SHP77 treated with DMSO at 0.1 percent for 48 hours (cell line): ENCODE results near the gene SCAMP4.

Experiments used
- DNase-seq: peaks from one replicate; lab custom pipeline; 2025; lab: John Stamatoyannopoulos, UW

Gene SCAMP4

DNA sequence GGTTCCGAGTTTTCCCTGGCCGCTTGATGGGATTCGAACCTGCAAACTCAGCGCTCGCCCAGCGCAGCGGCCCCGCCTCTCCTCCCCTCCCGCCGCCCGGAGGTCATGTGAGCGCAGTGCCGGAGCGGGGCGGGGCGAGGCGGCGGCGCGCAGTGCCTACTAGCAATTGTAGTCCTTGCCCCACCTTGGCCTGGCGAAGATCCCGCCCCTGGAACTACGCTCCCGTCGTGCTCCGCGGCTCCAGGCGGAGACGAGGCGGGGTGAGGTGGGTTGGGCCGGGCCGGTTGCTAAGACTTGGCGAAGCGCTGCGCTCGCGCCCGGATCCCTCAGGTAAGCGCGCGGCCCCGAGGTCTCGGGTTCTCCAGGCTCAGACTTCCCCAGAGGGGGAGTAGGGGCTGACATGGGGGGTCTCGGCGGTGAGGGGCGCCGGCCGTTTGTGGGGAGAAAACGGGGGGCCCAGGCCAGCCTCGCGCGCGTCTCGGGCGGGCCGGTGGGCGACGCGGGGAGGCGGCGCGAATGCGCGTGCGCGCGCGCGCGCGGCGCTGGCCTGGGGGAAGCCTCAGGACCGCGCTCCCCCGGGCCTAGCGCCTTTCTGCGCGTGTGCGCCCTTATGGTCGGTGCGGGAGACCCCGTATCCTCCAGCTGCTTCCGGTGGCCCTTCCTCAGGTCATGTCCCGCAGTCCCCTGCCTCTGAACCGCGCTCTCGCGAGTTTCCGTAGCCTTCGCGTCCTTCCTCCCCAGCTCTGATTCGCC is at the start of gene SCAMP4, which contains the start of gene ADAT3:
TSS of gene SCAMP4 (plus strand) at position 290 of the 753 bp plus-strand sequence. CDS start 9,621 bp downstream, outside the sequence.
TSS of gene ADAT3 (plus strand) at position 290 of the 753 bp plus-strand sequence. CDS start 6,649 bp downstream, outside the sequence.
- peak; percentile 93 for DNase-seq

GRCh38 chr19:1855828-1856255 is 49.4 kb upstream of the SCAMP4 start:
- DNase-seq, result no peak

DNA sequence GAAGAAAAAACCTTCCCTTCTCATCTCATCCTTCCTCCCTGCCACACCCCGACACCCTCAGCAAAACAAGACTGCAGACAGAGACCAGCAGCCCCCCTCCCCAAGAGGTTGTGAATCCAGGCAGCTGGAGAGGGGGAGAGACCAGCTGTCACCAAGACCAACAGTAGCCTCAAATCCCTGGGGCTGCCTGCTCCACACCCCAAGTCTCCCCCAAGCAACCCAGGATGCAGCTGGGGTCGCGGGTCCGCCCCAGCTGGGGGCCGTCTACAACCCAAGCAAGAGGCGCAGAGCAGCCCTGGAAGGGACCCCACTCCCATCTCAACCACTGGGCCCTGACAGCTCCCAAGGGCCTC is 48.9 kb upstream of the SCAMP4 start:
- DNase-seq, result no peak

- no peak for DNase-seq
Measured at GRCh38 chr19:1856698-1857603, 48.2 kb upstream of the SCAMP4 start.

DNA sequence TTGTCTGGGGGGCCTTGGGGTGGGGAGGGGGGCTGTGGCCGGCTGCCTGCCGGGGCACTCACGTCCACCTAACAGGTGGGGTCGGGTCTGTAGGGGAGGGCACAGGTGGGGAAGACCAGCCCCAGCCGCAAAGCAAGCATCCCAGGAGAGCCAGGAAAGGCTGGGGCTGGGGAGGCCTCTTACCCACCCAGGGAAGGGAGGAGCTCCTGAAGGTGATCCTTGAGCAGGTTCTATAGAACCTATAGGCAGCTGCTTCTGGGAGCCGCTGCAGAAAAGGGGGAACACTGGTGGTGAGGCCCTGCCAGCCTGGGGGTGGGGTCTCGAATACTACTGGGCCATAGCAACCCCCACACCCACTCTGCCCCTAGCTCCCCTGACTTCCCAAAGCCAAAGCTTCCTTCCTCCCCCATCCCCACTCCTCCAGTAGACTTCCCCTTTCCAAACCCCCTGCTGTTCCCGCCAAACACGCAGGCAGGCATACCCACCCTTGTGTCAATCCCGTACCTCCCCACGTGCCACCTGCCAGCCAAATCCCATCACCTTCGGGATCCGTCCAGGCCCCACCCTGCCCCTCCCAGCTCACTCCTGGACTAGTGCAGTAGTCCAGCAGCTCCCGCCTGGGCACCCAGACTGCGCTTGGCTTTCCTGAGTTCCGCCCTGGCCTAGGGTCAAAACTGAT is 47.4 kb upstream of the SCAMP4 start:
- DNase-seq, result no peak

DNA sequence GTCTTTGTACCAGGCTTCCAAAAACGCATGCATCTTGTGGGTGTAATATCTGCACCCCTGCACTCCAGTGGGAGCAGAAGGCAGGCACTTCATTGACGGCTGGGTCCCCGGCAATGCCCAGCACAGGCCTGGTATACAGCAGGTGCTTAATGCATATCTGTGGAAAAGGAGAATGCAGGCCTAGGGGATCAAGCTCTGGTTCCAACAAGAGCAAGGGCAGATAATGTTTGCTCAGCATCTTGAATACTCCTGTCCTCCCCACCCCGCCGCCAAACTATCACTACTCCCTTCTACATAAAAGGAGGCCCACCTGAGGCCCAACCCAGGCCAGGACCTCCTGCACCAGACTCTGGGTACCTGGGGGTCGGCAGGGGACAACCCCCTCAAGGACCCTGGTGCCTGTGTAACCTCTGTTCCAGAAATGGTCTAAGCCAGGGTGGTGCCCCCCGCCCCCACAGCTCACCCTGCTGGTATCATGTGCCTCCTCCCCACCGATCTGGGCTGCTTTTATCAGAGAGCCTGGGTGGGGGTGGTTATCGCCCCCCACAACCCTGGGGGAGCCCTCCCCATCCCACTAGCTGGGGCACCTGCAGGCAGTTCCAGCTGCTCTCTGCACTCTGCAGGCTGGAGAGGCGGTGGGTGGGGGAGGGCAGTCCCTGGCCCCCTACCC is 46.7 kb upstream of the SCAMP4 start:
- no peak for DNase-seq

- no peak for DNase-seq
Measured at GRCh38 chr19:1859331-1859781, 45.8 kb upstream of the SCAMP4 start.

GRCh38 chr19:1860042-1860775 is 45.0 kb upstream of the SCAMP4 start:
- DNase-seq, result no peak

- DNase-seq, result no peak
Measured at GRCh38 chr19:1860821-1861598, 44.2 kb upstream of the SCAMP4 start.

DNA sequence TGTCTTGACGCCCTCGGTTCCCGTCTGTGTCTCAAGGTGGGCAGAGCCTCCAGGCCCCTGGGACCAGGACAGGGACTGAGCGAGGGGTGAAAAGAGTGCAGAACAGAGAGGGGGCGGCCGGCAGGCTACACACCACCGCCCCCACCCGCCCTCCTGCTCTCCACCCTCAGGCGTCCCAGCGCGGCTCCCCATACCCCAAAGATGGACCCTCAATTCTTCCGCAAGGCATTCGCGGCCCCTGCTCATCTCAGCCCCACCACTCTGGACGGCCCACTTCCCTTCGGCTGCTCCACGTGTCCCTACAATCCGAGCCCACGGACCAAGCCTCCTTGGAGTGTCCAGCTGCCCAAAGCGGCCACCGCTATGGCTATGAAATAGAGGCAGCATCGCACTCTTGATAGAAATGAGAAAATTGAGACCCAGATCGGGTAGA is 43.6 kb upstream of the SCAMP4 start:
- DNase-seq, result no peak

DNA sequence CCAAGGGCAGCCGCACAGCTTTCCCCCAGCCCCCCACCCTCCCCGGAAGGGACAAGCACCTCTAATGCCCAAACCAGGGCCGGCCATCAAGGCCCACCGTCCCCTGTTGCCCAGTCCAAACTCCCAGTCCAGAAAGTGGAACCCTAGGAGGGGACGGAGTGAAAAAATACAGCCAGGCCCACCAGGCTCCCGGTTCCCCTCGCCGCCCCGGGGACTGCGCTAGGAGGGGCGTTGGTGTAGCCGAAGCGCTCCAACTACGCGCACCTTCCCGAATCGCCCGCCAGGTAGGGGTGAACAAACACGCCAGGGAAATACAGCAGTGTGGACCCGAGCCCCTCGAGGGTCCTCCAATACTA is 43.2 kb upstream of the SCAMP4 start:
- no peak for DNase-seq

- no peak for DNase-seq
Measured at GRCh38 chr19:1862424-1863327, 42.5 kb upstream of the SCAMP4 start.

DNA sequence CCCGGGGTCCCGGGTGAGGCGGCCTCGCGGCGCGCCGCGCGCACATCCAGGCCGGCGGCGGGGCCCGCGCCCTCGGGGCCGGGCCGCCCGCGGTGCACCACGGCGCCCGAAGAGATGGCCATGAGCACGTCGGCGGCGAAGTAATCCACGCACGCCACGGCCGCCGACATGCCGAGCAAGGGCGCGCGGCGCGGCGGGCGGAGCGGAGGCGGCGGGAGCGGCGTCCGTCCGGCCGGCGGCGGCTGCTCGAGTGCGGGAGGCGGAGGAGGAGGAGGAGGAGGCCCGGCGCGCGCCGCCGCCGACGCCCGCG is 41.9 kb upstream of the SCAMP4 start, which contains the start of gene KLF16:
TSS of gene KLF16 (minus strand) at position 252 of the 310 bp plus-strand sequence. CDS start at position 170, 82 bp downstream.
- DNase-seq, result no peak

DNA sequence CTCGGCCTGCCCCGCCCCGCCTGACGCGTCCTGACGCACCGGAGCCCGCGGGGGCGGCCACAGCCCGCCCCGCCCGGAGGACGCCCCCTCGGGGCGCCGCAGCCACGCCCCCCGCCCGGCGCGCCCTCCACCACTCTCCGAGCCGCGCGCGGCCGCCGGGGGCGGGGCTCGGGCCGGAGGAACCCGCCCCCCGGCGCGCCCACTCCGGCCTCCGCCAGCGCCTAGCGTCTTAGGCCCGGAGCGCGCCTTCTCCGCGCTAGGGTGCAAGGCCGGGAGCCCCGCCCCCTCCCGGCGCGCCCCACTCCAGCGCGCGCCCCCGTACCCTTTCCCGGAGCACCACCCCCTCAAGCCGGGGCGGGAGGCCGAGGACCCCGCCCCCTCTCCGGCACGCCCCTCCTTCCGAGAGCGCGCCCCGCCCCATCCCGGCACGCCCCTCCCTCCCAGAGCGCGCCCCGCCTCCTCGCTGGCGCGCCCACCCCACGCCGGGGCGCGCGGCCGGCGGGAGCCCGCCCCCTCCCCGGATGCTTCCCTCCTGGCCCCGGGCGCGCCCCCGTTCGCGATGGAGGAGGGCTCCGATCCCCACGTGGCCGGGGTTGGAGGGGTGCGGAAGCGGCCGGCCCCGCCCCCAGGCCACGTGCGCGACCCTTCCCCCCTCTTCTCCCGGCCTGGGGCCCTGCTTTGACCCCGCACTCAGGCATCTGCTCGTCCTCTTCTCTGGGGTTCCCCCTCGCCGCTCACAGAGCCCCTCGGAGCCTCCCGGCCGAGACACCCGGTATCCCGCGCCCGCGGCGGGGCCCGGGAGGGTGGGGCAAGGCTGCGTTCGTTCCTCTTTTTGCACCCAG is 41.3 kb upstream of the SCAMP4 start:
- peak; percentile 39 for DNase-seq

DNA sequence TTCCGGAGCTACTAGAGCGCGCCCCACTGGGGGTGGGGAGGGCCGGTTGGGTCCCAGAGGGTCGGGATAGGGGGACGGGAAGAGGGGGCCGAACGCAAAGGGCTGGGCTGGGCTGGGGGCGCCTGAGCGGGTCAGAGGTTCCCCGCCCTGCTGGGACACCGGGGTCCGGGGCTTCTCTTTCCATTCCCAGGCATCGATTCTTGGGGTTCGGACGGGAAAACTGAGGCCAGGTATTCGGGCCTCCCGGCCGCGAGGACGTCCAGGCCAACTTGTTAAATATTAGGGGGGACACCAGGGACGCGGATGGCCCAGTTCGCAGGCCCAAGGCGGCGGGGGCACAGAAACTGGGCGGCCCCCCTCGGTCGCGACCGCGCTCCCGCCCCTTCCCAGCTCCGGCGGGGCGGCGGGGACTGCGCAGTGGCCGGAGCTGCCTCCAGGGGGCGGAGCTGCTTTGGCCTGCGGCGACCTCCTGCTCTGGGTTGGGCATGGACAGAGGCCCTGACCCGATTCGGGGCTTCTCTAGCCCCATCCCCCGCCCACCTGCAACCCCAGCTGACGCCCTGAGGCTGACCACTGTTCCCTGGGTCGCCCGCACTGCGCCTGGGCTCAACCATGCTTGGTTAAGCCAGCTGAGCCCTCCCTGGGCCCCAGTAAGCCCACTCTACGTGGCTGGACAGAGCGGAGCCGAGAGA is 40.6 kb upstream of the SCAMP4 start:
- DNase-seq, result no peak

DNA sequence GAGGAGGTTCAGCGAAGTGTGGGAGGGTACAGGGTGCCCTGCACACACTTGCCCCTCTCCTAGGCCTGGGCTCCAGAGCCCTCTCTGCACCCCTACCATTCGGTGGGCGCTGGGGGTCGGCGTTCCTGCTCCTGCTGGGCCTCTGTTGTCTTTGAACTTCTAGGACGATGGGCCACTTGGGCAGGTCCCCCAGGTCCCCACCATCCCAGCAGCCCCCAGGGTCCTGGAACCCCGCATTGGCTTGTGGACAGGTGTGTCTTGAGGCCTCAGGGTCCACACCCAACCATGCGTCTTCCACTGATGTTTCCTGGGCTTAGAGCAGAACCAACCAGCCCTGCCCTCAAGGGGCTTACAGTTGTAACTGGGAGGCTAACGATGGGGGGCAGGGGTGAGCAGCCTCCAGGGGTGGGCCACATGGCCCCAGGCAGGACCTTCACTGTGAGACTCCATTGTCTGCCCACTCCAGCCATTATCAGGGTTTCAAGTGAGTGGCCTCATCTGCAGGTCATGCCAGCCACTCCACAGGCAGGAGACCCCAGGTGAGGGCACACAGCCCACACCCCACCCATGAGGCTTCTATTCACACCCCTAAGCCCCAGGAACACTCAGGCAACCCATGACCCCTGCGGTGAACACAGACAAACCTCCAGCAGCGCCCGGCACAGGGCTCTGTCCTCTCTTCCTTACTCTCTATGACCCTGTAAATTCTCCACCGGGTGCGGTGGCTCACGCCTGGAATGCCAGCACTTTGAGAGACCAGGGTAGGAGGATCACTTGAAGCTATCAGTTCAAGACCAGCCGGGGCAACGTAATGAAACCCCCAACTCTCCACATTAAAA is 39.8 kb upstream of the SCAMP4 start:
- DNase-seq, result no peak
